ENCODE measurements around the gene USP32. TPM values are rescaled to one million over a fixed set of nuclear protein-coding genes. Genes with fewer than 3 reads are reported as not detected.

Gene USP32
- total RNA-seq, 1 experiment from 2014 or later: 73.5 TPM

DNA sequence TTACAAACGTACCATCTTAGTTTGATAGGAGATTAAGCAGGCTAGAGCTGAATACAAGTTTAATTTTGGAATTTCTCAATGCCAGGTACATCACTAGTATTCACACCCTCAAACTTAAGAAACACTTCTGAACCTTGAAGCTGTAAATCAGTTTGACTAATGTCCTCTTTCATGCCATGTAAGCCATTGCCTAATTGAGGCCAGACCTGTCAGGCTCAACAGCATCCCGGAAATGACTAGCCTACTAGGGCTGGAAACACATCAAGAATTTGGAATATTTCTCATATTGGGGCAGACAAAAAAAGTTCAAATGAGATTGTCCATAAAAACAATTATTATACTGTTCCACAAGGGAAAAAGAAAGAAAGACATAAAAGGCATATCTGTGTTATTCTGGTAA, 1.7 kb downstream of the USP32 start:
- Histone ChIP-seq H3K56ac (ENCODE audit: insufficient read length, low read depth, low read length) (no peak overlapping the region), H3K79me2 (ENCODE audit: insufficient read depth, low read length) (peaks cover 29% of the 10 kb centered on the region; the same call in 1 of the 2 replicates), H3K4ac (ENCODE audit: low read depth, low read length) (no peak overlapping the region), H3K27me3 (ENCODE audit: insufficient read depth, low read length) (no peaks in the 10 kb centered on the region), H3T11ph (ENCODE audit: low read length) (no peak overlapping the region), H4K8ac (replicated peaks; ENCODE audit: insufficient read length, low read depth, low read length) (no peak overlapping the region), H3K27ac (ENCODE audit: insufficient read length, low read depth, low read length) (no peak overlapping the region), H3K23ac (ENCODE audit: insufficient read length, low read depth, low read length) (no peak overlapping the region), H3K14ac (ENCODE audit: insufficient read depth, low read length) (no peak overlapping the region), H2BK5ac (ENCODE audit: insufficient read length, low read length) (no peak overlapping the region), H3K9me3 (ENCODE audit: control insufficient read depth, low read depth, low read length) (no peaks in the 10 kb centered on the region), H3K9ac (ENCODE audit: extremely low read depth, insufficient read length, low read length) (no peak overlapping the region), H2BK15ac (ENCODE audit: low read depth, low read length) (no peak overlapping the region), H3K4me2 (ENCODE audit: insufficient read depth, insufficient read length, low read length) (peak overlapping the region; percentile 99), H3K23me2 (ENCODE audit: insufficient read length, low read depth, low read length, poor library complexity, severe bottlenecking) (peaks cover 10% of the 10 kb centered on the region), H3K79me1 (ENCODE audit: insufficient read depth, low read depth, low read length, poor library complexity, severe bottlenecking) (no peaks in the 10 kb centered on the region), H4K20me1 (ENCODE audit: control insufficient read depth, insufficient read depth, insufficient read length) (no peaks in the 10 kb centered on the region), H2BK120ac (ENCODE audit: low read depth, low read length, poor library complexity, severe bottlenecking) (no peak overlapping the region), H2BK20ac (ENCODE audit: low read depth, low read length, poor library complexity, severe bottlenecking) (no peak overlapping the region), H2BK12ac (ENCODE audit: insufficient read length, low read depth, low read length) (no peak overlapping the region), H4K91ac (ENCODE audit: insufficient read length, low read depth, low read length) (no peak overlapping the region), H3K4me1 (ENCODE audit: insufficient read depth, low read length) (peaks cover 8% of the 10 kb centered on the region; the same call in 1 of the 2 replicates), H2AFZ (ENCODE audit: low read length) (no peak overlapping the region), H2AK5ac (ENCODE audit: insufficient read length, low read length) (no peak overlapping the region), H3K18ac (ENCODE audit: insufficient read length, low read depth, low read length) (no peak overlapping the region), H4K5ac (ENCODE audit: insufficient read length, low read depth, low read length) (no peak overlapping the region)
- no peak for DNase-seq
- Mint-ChIP-seq H3K27me3 (ENCODE audit: low read depth) (no peaks in the 10 kb centered on the region), H3K4me3 (peak overlapping the region; percentile 89 to 98), H3K4me1 (peaks cover 56 to 60% of the 10 kb centered on the region in 2 experiments), H3K27ac (no peak overlapping the region), H3K36me3 (ENCODE audit: insufficient read depth in 1 of 3, low read depth in 3 of 3) (no peaks in the 10 kb centered on the region), H3K9me3 (no peaks in the 10 kb centered on the region)
- WGBS (ENCODE audit: extremely low coverage, insufficient read length, low lambda C conversion rate): no CpG with 5 or more reads among the region's 2 CpGs
- TF ChIP-seq, protein P1, sequence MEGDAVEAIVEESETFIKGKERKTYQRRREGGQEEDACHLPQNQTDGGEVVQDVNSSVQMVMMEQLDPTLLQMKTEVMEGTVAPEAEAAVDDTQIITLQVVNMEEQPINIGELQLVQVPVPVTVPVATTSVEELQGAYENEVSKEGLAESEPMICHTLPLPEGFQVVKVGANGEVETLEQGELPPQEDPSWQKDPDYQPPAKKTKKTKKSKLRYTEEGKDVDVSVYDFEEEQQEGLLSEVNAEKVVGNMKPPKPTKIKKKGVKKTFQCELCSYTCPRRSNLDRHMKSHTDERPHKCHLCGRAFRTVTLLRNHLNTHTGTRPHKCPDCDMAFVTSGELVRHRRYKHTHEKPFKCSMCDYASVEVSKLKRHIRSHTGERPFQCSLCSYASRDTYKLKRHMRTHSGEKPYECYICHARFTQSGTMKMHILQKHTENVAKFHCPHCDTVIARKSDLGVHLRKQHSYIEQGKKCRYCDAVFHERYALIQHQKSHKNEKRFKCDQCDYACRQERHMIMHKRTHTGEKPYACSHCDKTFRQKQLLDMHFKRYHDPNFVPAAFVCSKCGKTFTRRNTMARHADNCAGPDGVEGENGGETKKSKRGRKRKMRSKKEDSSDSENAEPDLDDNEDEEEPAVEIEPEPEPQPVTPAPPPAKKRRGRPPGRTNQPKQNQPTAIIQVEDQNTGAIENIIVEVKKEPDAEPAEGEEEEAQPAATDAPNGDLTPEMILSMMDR (conservative IDR thresholded peaks at IDR 0.05): no peak
